Stimulated activated CD8-positive, alpha-beta memory T cell treated with anti-CD3 and anti-CD28 coated beads, Interleukin-15, amount 100 ng/mL, for 24 hours (primary cell): ENCODE measurements around the gene TRPC4.

Source experiments
- DNase-seq: peaks from one replicate; pipeline ENCODE4 v3.0.0-alpha.2; 2020; ENCODE audit warnings: low read depth

The TRPC4 gene

GRCh38 chr13:37869756-37870488, at the start of gene TRPC4:
Gene TRPC4 (minus strand): TSS chr13:37869772. CDS start chr13:37783333, 86,439 bp downstream.
- DNase-seq = no peak

- no peak for DNase-seq
These were observed 49.2 kb upstream of the TRPC4 start for GRCh38 chr13:37918751-37919150.

- no peak for DNase-seq
These were observed 48.6 kb upstream of the TRPC4 start for GRCh38 chr13:37918116-37918714.

- DNase-seq = no peak
These were observed 45.3 kb upstream of the TRPC4 start for GRCh38 chr13:37914781-37915391.

- DNase-seq = no peak
These were observed 41.2 kb upstream of the TRPC4 start for GRCh38 chr13:37910790-37911189.

GRCh38 chr13:37906880-37907279, 37.3 kb upstream of the TRPC4 start:
- DNase-seq = no peak

GRCh38 chr13:37905736-37906135, 36.2 kb upstream of the TRPC4 start:
- no peak for DNase-seq

- DNase-seq = no peak
These were observed 30.2 kb upstream of the TRPC4 start for GRCh38 chr13:37899753-37900152.

- no peak for DNase-seq
These were observed 23.7 kb upstream of the TRPC4 start for GRCh38 chr13:37893321-37893720.

- DNase-seq = no peak
These were observed 20.2 kb upstream of the TRPC4 start for GRCh38 chr13:37889820-37890219.

GRCh38 chr13:37889102-37889501, 19.5 kb upstream of the TRPC4 start:
- no peak for DNase-seq

GRCh38 chr13:37886879-37887278, 17.3 kb upstream of the TRPC4 start:
- no peak for DNase-seq

- no peak for DNase-seq
These were observed 15.1 kb upstream of the TRPC4 start for GRCh38 chr13:37884674-37885073.

- DNase-seq = no peak
These were observed 14.5 kb upstream of the TRPC4 start for GRCh38 chr13:37884026-37884425.

- no peak for DNase-seq
These were observed 9.3 kb upstream of the TRPC4 start for GRCh38 chr13:37878921-37879320.

GRCh38 chr13:37878496-37878895, 8.9 kb upstream of the TRPC4 start:
- no peak for DNase-seq

GRCh38 chr13:37870895-37871550, 1.5 kb upstream of the TRPC4 start:
- DNase-seq = no peak

- DNase-seq = no peak
These were observed 895 bp upstream of the TRPC4 start for GRCh38 chr13:37870489-37870845.

GRCh38 chr13:37869506-37869755, 141 bp downstream of the TRPC4 start:
- no peak for DNase-seq

- no peak for DNase-seq
These were observed 674 bp downstream of the TRPC4 start for GRCh38 chr13:37868691-37869505.

- DNase-seq = no peak
These were observed 5.9 kb downstream of the TRPC4 start for GRCh38 chr13:37863708-37864107.

- no peak for DNase-seq
These were observed 34.2 kb downstream of the TRPC4 start for GRCh38 chr13:37835392-37835791.
